D721Med (cell line): ENCODE results near the gene FAM187B.

Experiments used
- DNase-seq: peaks from one replicate; pipeline ENCODE4 v3.0.0; 2011; ENCODE audit warnings: low spot score; ENCODE audit not compliant: insufficient read length
- FAIRE-seq: peaks from 2 replicates; lab custom pipeline; 2011; peaks lifted over from hg19 to GRCh38; lab: Jason Lieb, UNC
- TF ChIP-seq, protein P1 (sequence below): IDR thresholded peaks from 2 replicates; pipeline ENCODE4 v1.5.1; 2012; ENCODE audit warnings: mild to moderate bottlenecking, control low read depth; ENCODE audit not compliant: insufficient read depth; ENCODE audit errors: missing control alignments

FAM187B gene

GRCh38 chr19:35261356-35262100 lies 33.0 kb upstream of the FAM187B start:
- FAIRE-seq (no peak), DNase-seq (no peak)
- TF ChIP-seq, protein P1, sequence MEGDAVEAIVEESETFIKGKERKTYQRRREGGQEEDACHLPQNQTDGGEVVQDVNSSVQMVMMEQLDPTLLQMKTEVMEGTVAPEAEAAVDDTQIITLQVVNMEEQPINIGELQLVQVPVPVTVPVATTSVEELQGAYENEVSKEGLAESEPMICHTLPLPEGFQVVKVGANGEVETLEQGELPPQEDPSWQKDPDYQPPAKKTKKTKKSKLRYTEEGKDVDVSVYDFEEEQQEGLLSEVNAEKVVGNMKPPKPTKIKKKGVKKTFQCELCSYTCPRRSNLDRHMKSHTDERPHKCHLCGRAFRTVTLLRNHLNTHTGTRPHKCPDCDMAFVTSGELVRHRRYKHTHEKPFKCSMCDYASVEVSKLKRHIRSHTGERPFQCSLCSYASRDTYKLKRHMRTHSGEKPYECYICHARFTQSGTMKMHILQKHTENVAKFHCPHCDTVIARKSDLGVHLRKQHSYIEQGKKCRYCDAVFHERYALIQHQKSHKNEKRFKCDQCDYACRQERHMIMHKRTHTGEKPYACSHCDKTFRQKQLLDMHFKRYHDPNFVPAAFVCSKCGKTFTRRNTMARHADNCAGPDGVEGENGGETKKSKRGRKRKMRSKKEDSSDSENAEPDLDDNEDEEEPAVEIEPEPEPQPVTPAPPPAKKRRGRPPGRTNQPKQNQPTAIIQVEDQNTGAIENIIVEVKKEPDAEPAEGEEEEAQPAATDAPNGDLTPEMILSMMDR, result no peak

- no peak for FAIRE-seq
These were observed 32.3 kb upstream of the FAM187B start for GRCh38 chr19:35260694-35261304.

GRCh38 chr19:35257113-35257461 lies 28.5 kb upstream of the FAM187B start:
- no peak for FAIRE-seq
- TF ChIP-seq, protein P1, result no peak
- DNase-seq, result no peak

More at GRCh38 chr19:35260694-35261304, 32.3 kb upstream of the FAM187B start:
- TF ChIP-seq, protein P1, result no peak
- DNase-seq, result no peak

GRCh38 chr19:35256566-35256965 lies 28.0 kb upstream of the FAM187B start:
- DNase-seq, result no peak
- TF ChIP-seq, protein P1, result no peak
- FAIRE-seq, result no peak

DNA sequence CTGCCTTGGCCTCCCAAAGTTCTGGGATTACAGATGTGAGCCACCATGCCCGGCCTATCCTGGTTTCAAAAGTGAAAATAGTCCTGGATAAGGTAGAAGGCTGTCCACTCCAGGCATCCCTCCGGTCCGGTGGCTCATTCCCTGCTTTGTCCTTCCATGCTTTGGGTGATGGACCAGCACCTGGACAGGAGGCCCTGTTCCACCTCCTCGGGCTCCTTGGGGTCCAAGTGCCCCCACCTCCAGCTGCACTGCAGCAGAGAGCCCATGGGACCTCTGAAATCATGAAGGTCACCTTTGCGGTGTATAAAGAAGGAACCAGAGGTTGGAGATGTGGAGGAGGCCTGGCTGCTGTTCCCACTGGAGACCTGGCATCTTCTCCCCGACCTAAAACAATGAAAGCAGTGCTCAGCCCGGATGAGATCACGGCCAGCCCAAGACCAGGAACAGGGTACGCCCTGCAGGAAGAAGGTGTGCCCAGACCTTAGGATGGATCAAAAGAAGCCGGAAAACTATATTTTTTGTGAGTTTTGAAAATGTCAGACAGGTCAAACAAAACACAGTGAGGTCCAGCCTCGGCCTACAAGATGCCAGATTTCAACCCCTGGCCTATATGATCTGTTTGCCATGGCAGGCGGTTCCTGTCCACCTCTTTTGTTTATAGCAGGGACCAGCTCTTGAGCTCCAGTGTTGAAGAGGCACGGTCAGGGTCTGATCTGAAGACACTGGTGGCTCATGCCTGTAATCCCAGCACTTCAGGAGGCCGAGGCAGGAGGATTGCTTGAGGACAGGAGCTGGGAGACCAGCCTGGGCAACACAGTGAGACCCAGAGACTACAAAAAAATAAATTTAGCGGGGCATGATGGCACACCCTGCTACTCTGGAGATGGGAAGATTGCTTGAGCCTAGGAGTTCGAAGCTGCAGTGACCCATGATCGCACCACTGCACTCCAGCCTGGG lies 26.1 kb upstream of the FAM187B start:
- FAIRE-seq, result no peak
- TF ChIP-seq, protein P1, result no peak
- DNase-seq, result no peak

DNA sequence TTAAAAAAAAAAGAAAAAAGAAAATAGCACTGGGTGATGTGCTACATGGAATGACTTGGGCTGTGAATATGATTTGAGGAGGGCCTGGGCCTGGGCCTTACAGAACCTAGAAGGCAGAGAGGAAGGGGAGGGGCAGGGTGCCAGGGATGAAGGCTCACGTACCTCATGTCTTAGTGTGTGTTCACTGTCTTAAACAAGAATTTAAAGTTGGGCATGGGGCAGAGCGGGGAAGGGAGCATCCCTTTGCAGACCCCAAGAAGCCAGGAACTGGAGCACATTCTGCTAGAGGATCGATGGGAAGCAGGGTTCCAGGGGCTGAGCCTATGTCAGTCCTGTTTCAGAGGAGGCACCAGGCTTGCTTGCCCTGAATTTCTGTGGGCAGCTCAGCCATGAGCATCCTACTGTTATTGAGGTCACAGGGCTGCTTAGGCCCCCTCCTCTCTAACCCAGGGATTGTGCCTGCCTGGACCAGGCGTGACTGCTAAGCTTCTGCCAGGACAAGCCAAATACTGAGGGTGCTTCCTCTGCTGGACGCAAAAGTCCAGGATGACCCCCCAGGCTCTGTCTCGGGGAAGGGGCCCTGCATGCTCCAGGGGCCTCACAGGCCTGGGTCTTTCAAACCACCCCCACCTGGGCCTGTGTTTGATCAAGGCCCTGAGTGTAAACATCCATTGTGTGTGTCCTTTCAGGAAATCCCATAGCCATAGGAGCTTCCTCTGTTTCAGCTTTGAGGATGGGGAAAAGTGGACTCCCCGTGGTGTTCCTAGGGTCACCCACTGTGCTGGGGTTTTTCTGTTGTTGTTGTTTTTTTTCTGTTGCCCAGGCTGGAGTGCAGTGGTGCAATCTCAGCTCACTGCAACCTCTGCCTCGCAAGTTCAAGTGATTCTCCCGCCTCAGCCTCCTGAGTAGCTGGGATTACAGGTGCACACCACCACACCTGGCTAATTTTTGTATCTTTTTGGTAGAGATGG lies 25.1 kb upstream of the FAM187B start:
- no peak for FAIRE-seq
- DNase-seq, result no peak
- TF ChIP-seq, protein P1, result no peak
